DOHH2 (cell line): ENCODE data around the gene REEP1.

Source experiments
- CTCF ChIP-seq: fragments of 200-600 bp; sonication (generic); IDR thresholded peaks from one replicate; pipeline ENCODE4 v1.5.1; 2014; ENCODE audit warnings: antibody characterized with exemption, mild to moderate bottlenecking, low read depth, low read length; ENCODE audit not compliant: poor library complexity, severe bottlenecking
- EZH2phosphoT487 ChIP-seq: fragments of 200-600 bp; sonication (generic); IDR thresholded peaks from 2 replicates; pipeline ENCODE4 v1.6.1; 2017; ENCODE audit warnings: borderline replicate concordance, mild to moderate bottlenecking, antibody characterized with exemption, low read length, moderate library complexity, mixed read lengths

- TF ChIP-seq CTCF (no peak), EZH2phosphoT487 (no peak)
Observed at GRCh38 chr2:86254576-86255538, 82.6 kb downstream of the REEP1 start.
